WTC11 (cell line): Measurements from ENCODE around the gene FAM118B. TPM values are rescaled to one million over a fixed set of nuclear protein-coding genes. Genes with fewer than 3 reads are reported as not detected.

ENCODE experiments used
- ATAC-seq: fragments of 200-7000 bp; cut with Tn5 transposase; 2 replicates; pipeline ENCODE4 v1.10.0; 2021; ENCODE audit warnings: mild to moderate bottlenecking, moderate library complexity
- CTCF ChIA-PET: fragments of 300-600 bp; sonication (Branson Sonifier 250); formaldehyde crosslinking; loops from one replicate; lab custom pipeline; 2021; ENCODE audit warnings: antibody characterized with exemption; lab: Charles Lee
- POLR2A ChIA-PET: fragments of 350-600 bp; sonication (Branson Sonifier 250); formaldehyde crosslinking; loops from one replicate; lab custom pipeline; 2021; ENCODE audit warnings: antibody characterized with exemption; lab: Charles Lee
- DNase-seq: peaks from one replicate; pipeline ENCODE4 v3.0.0; 2021; ENCODE audit warnings: low spot score
- H3K27ac Mint-ChIP-seq: 2 replicates; pipeline ENCODE4 v1.8.0; 2021; ENCODE audit warnings: mixed read lengths
- H3K27me3 Mint-ChIP-seq: 2 replicates; pipeline ENCODE4 v1.8.0; 2021; ENCODE audit warnings: low read depth, mild to moderate bottlenecking, moderate library complexity, mixed read lengths
- H3K36me3 Mint-ChIP-seq: 2 replicates; pipeline ENCODE4 v1.8.0; 2021; ENCODE audit warnings: mixed read lengths
- H3K4me1 Mint-ChIP-seq: 2 replicates; pipeline ENCODE4 v1.8.0; 2022; ENCODE audit warnings: mixed read lengths
- H3K4me3 Mint-ChIP-seq: 2 replicates; pipeline ENCODE4 v1.8.0; 2021; ENCODE audit warnings: mild to moderate bottlenecking, moderate library complexity, mixed read lengths
- H3K9me3 Mint-ChIP-seq: 2 replicates; pipeline ENCODE4 v1.8.0; 2021; ENCODE audit warnings: mixed read lengths
- CBFB ChIP-seq: sonication (generic); formaldehyde crosslinking; IDR thresholded peaks from 2 replicates; pipeline ENCODE4 v1.8.1; 2022; ENCODE audit warnings: mild to moderate bottlenecking, low read depth, missing genetic modification reagents
- CDX4 ChIP-seq: fragments of 250-450 bp; sonication (Bioruptor Pico); IDR thresholded peaks from 2 replicates; pipeline ENCODE4 v1.9.0; 2021; ENCODE audit warnings: moderate library complexity, mild to moderate bottlenecking, inconsistent platforms, borderline replicate concordance
- CREB1 ChIP-seq: sonication (generic); formaldehyde crosslinking; IDR thresholded peaks from 2 replicates; pipeline ENCODE4 v1.8.0; 2023; ENCODE audit warnings: mild to moderate bottlenecking, missing genetic modification reagents
- ELF4 ChIP-seq: sonication (generic); formaldehyde crosslinking; IDR thresholded peaks from 2 replicates; pipeline ENCODE4 v1.8.1; 2022; ENCODE audit warnings: low read depth, mild to moderate bottlenecking, moderate library complexity, missing genetic modification reagents
- ETV6 ChIP-seq: sonication (generic); formaldehyde crosslinking; IDR thresholded peaks from 2 replicates; pipeline ENCODE4 v1.8.1; 2022; ENCODE audit warnings: mild to moderate bottlenecking, missing genetic modification reagents
- FOXP4 ChIP-seq: sonication (generic); formaldehyde crosslinking; IDR thresholded peaks from 2 replicates; pipeline ENCODE4 v1.8.0; 2022; ENCODE audit warnings: mild to moderate bottlenecking, missing genetic modification reagents
- GABPB1 ChIP-seq: sonication (generic); formaldehyde crosslinking; IDR thresholded peaks from 2 replicates; pipeline ENCODE4 v1.8.1; 2023; ENCODE audit warnings: mild to moderate bottlenecking, missing genetic modification reagents
- HMGXB4 ChIP-seq: sonication (generic); formaldehyde crosslinking; IDR thresholded peaks from 2 replicates; pipeline ENCODE4 v1.8.1; 2023; ENCODE audit warnings: mild to moderate bottlenecking, moderate library complexity, missing genetic modification reagents
- MAX ChIP-seq: sonication (generic); formaldehyde crosslinking; IDR thresholded peaks from 2 replicates; pipeline ENCODE4 v1.8.0; 2022; ENCODE audit warnings: mild to moderate bottlenecking, missing genetic modification reagents
- MLX ChIP-seq: sonication (generic); formaldehyde crosslinking; IDR thresholded peaks from 2 replicates; pipeline ENCODE4 v1.8.1; 2023; ENCODE audit warnings: mild to moderate bottlenecking, missing genetic modification reagents, moderate library complexity
- MYBL2 ChIP-seq: sonication (generic); formaldehyde crosslinking; IDR thresholded peaks from 2 replicates; pipeline ENCODE4 v1.8.1; 2023; ENCODE audit warnings: mild to moderate bottlenecking, moderate library complexity, missing genetic modification reagents
- NFYB ChIP-seq: sonication (generic); formaldehyde crosslinking; conservative IDR thresholded peaks from 2 replicates; pipeline ENCODE4 v1.8.0; 2022; ENCODE audit warnings: low read depth, missing genetic modification reagents
- NR3C1 ChIP-seq: sonication (generic); formaldehyde crosslinking; conservative IDR thresholded peaks from 2 replicates; pipeline ENCODE4 v1.8.1; 2023; ENCODE audit warnings: low read depth, mild to moderate bottlenecking, missing genetic modification reagents
- SMAD3 ChIP-seq: sonication (generic); formaldehyde crosslinking; IDR thresholded peaks from 2 replicates; pipeline ENCODE4 v1.8.0; 2022; ENCODE audit warnings: missing genetic modification reagents, mild to moderate bottlenecking, borderline replicate concordance
- SMAD4 ChIP-seq: sonication (generic); formaldehyde crosslinking; IDR thresholded peaks from 2 replicates; pipeline ENCODE4 v1.8.0; 2022; ENCODE audit warnings: mild to moderate bottlenecking, missing genetic modification reagents
- STAT6 ChIP-seq: sonication (generic); formaldehyde crosslinking; conservative IDR thresholded peaks from 2 replicates; pipeline ENCODE4 v1.8.1; 2023; ENCODE audit warnings: mild to moderate bottlenecking, low read depth, missing genetic modification reagents, moderate library complexity
- TEAD1 ChIP-seq: sonication (generic); formaldehyde crosslinking; IDR thresholded peaks from 2 replicates; pipeline ENCODE4 v1.8.0; 2022; ENCODE audit warnings: mild to moderate bottlenecking, missing genetic modification reagents
- USF2 ChIP-seq: sonication (generic); formaldehyde crosslinking; IDR thresholded peaks from 2 replicates; pipeline ENCODE4 v1.8.1; 2023; ENCODE audit warnings: mild to moderate bottlenecking, missing genetic modification reagents, moderate library complexity
- ZMAT4 ChIP-seq: fragments of 250-450 bp; sonication (Bioruptor Pico); IDR thresholded peaks from 2 replicates; pipeline ENCODE4 v1.9.0; 2021; ENCODE audit warnings: mild to moderate bottlenecking
- ZNF317 ChIP-seq: sonication (generic); formaldehyde crosslinking; IDR thresholded peaks from 2 replicates; pipeline ENCODE4 v1.8.1; 2023; ENCODE audit warnings: low read depth, mild to moderate bottlenecking, moderate library complexity, missing genetic modification reagents, borderline replicate concordance
- ZNF416 ChIP-seq: fragments of 250-450 bp; sonication (Bioruptor Pico); IDR thresholded peaks from 2 replicates; pipeline ENCODE4 v1.9.0; 2021; ENCODE audit warnings: mild to moderate bottlenecking, inconsistent platforms
- ZNF425 ChIP-seq: fragments of 250-450 bp; sonication (Bioruptor Pico); conservative IDR thresholded peaks from 2 replicates; pipeline ENCODE4 v1.9.0; 2021; ENCODE audit warnings: mild to moderate bottlenecking
- ZSCAN18 ChIP-seq: fragments of 250-450 bp; sonication (Bioruptor Pico); IDR thresholded peaks from 2 replicates; pipeline ENCODE4 v2.1.2; 2022; ENCODE audit warnings: mild to moderate bottlenecking, moderate library complexity
- total RNA-seq: library from RNA; stranded (reverse); gene quantifications from 3 replicates; pipeline ENCODE4 v1.2.3, GENCODE V29; 2021

FAM118B gene
- total RNA-seq, 1 experiment from 2014 or later, result 35.3 TPM

- POLR2A ChIA-PET, result no interaction called here
- no peak overlapping the region for H3K27ac Mint-ChIP-seq
- TF ChIP-seq NFYB (no peak), CDX4 (CRISPR knock-in tag) (no peak), ZNF425 (CRISPR knock-in tag) (no peak), GABPB1 (no peak), SMAD3 (CRISPR knock-in tag) (no peak), MYBL2 (CRISPR knock-in tag) (no peak), FOXP4 (CRISPR knock-in tag) (no peak), STAT6 (CRISPR knock-in tag) (no peak), TEAD1 (CRISPR knock-in tag) (no peak)
- H3K4me1 Mint-ChIP-seq, result peaks cover 40% of the 10 kb centered on the region
- DNase-seq (no peak), ATAC-seq (no peak)
- H3K36me3 Mint-ChIP-seq, result no peaks in the 10 kb centered on the region
- H3K4me3 Mint-ChIP-seq, result no peak overlapping the region
- no peaks in the 10 kb centered on the region; the same call in 1 of the 2 replicates for H3K27me3 Mint-ChIP-seq
- no peaks in the 10 kb centered on the region for H3K9me3 Mint-ChIP-seq
- CTCF ChIA-PET, result no interaction called here
Measured at GRCh38 chr11:126167488-126167887, 44.1 kb upstream of the FAM118B start.

GRCh38 chr11:126169291-126169690, 42.3 kb upstream of the FAM118B start:
- ATAC-seq, result no peak
- CTCF ChIA-PET, result interaction anchor here (1.6 kb wide), 1 partner anchor 9 kb away, joined by 5 read pairs; no protein-coding TSS in a partner anchor
- no peak overlapping the region for H3K27ac Mint-ChIP-seq
- peaks cover 30% of the 10 kb centered on the region for H3K4me1 Mint-ChIP-seq
- H3K4me3 Mint-ChIP-seq, result no peak overlapping the region
- H3K9me3 Mint-ChIP-seq, result no peaks in the 10 kb centered on the region
- POLR2A ChIA-PET, result interaction anchor here (1.2 kb wide), 1 partner anchor 9 kb away, joined by 3 read pairs; no protein-coding TSS in a partner anchor
- no peaks in the 10 kb centered on the region for H3K27me3 Mint-ChIP-seq
- no peaks in the 10 kb centered on the region for H3K36me3 Mint-ChIP-seq
- DNase-seq, result no peak
- TF ChIP-seq CREB1 (CRISPR knock-in tag), result no peak
- TF ChIP-seq USF2 (CRISPR knock-in tag), result no peak
- TF ChIP-seq MLX (CRISPR knock-in tag), result no peak
- TF ChIP-seq ZNF317 (CRISPR knock-in tag), result no peak
- no peak for TF ChIP-seq ZSCAN18 (CRISPR knock-in tag)
- TF ChIP-seq CBFB, result no peak
- no peak for TF ChIP-seq SMAD4 (CRISPR knock-in tag)
- no peak for TF ChIP-seq ZNF416 (CRISPR knock-in tag)
- TF ChIP-seq ELF4 (CRISPR knock-in tag), result no peak
- no peak for TF ChIP-seq MAX (CRISPR knock-in tag)
- no peak for TF ChIP-seq HMGXB4
- no peak for TF ChIP-seq ZMAT4 (CRISPR knock-in tag)
- no peak for TF ChIP-seq NR3C1 (CRISPR knock-in tag)
- TF ChIP-seq ETV6 (CRISPR knock-in tag), result no peak
